ENCODE measurements around the gene CHRNA9.

DNA sequence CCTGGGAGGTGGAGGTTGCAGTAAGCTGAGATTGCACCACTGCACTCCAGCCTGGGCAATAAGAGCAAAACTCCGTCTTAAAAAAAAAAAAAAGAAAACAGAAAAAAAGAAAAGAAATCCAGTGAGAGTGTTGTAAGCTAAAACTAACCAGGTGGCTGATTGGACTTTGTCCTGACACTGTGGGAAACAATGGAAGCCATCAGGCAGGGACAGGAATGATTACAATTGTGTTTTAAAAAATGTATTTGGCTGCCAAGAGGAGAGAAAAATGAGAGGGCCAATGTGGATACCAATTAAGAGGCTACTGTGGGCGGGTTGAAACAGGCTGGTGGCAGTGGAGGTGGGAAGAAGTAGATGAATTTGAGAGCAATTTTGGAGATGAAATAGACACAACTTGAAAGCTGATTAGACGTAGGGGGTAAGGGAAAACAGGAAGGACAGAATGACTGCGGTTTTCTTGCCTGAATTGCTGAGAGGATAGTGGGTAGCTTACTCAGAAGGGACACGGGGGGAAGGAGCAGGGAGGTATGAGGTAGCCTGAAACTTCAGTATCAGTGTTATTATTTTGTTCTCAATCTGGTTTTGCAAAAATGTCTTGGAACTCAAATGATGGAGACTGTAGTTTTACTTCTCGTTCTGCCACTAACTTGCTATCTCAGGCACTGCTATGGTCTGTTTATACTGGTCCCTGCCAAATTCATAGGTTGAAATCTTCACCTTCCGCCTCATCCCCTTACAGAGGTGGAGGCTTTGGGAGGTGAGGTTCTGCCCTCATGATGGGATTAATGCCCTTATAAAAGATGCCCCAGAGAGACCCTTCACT is 45.6 kb upstream of the CHRNA9 start:
- no peak for TF ChIP-seq CTCF (conservative IDR thresholded peaks at IDR 0.05; ENCODE audit: low read depth, low read length)
- no peak for TF ChIP-seq NFE2L2 (IDR thresholded peaks at IDR 0.05; ENCODE audit: low read depth, low read length)
- no peak for TF ChIP-seq MAZ (IDR thresholded peaks at IDR 0.05; ENCODE audit: borderline replicate concordance, low read depth, low read length)
- TF ChIP-seq RCOR1 (IDR thresholded peaks at IDR 0.05; ENCODE audit: insufficient replicate concordance, low read length), result no peak
- TF ChIP-seq POLR2A (IDR thresholded peaks at IDR 0.05; ENCODE audit: low read depth, low read length), result no peak
- no peak for TF ChIP-seq CEBPB (IDR thresholded peaks at IDR 0.05; ENCODE audit: low read depth, low read length)
- TF ChIP-seq CHD1 (IDR thresholded peaks at IDR 0.05; ENCODE audit: low read depth, low read length), result no peak
- TF ChIP-seq RAD21 (IDR thresholded peaks at IDR 0.05; ENCODE audit: low read length), result no peak
- TF ChIP-seq RFX5 (IDR thresholded peaks at IDR 0.05; ENCODE audit: low read depth, low read length), result no peak
- TF ChIP-seq MXI1 (IDR thresholded peaks at IDR 0.05; ENCODE audit: borderline replicate concordance, low read depth, low read length), result no peak
- TF ChIP-seq, protein P1, sequence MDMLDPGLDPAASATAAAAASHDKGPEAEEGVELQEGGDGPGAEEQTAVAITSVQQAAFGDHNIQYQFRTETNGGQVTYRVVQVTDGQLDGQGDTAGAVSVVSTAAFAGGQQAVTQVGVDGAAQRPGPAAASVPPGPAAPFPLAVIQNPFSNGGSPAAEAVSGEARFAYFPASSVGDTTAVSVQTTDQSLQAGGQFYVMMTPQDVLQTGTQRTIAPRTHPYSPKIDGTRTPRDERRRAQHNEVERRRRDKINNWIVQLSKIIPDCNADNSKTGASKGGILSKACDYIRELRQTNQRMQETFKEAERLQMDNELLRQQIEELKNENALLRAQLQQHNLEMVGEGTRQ (IDR thresholded peaks at IDR 0.05; ENCODE audit: low read depth, low read length), result no peak
- TF ChIP-seq FOS (IDR thresholded peaks at IDR 0.05; ENCODE audit: low read depth, low read length), result no peak
- no peak for TF ChIP-seq ELK1 (IDR thresholded peaks at IDR 0.05; ENCODE audit: borderline replicate concordance, low read depth, low read length)
- no peak for TF ChIP-seq BHLHE40 (IDR thresholded peaks at IDR 0.05; ENCODE audit: low read depth, low read length)

All from IMR-90 (cell line).